ENCODE data around the gene UBA7. TPM values are rescaled to one million over a fixed set of nuclear protein-coding genes. Genes with fewer than 3 reads are reported as not detected.
A peak's percentile ranks its signal among the peaks of the same experiment; 100 is the strongest.

The UBA7 gene
- polyA plus RNA-seq, 1 of the 3 experiments (the other 2 are of a cell fraction), result 22.6 TPM

GRCh38 chr3:49802719-49803464, 10.9 kb downstream of the UBA7 start, which contains the start of gene INKA1:
Gene INKA1 (plus strand): TSS chr3:49803261. CDS start chr3:49803393, 132 bp downstream.
- peak within 1 kb of the TSS; percentile 31 to 98; a peak in 3 of 4 replicates for H3K27ac ChIP-seq (ENCODE audit: low read depth in 2 of 2, low read length in 1 of 2)
- H3K9me2 ChIP-seq, result no peaks in the 10 kb centered on the region
- H3K79me2 ChIP-seq (ENCODE audit: insufficient read depth), result no peaks in the 10 kb centered on the region
- peak within 1 kb of the TSS; percentile 95 for H2AFZ ChIP-seq (ENCODE audit: low read depth)
- H3K36me3 ChIP-seq (replicated peaks in 1 of 2; ENCODE audit: control insufficient read depth in 1 of 2, insufficient read depth in 2 of 2, low read length in 1 of 2), result no peaks in the 10 kb centered on the region
- peak; percentile 96 for DNase-seq
- ChIA-PET POLR2A (interaction anchor here (0.6 to 5.0 kb wide), 9 partner anchors 37 to 183 kb away, joined by 3 to 37 read pairs (median 3); partner anchors contain the start of gene RBM6), CTCF (interaction anchor here (0.6 to 17.6 kb wide), 44 partner anchors 9 to 354 kb away, joined by 3 to 386 read pairs (median 6); partner anchors contain the start of genes AMIGO3, CAMKV, GMPPB and IP6K1)
- no peaks in the 10 kb centered on the region for H3K9me3 ChIP-seq
- no peaks in the 10 kb centered on the region for H3F3A ChIP-seq (replicated peaks; ENCODE audit: insufficient read depth)
- peaks cover 16 to 43% of the 10 kb centered on the region in 2 experiments for H3K4me1 ChIP-seq (ENCODE audit: control insufficient read depth in 1 of 2, insufficient read depth in 2 of 2, low read depth in 1 of 2, low read length in 1 of 2)
- under 1% methylated on average over 21 of the region's 71 CpGs for WGBS (ENCODE audit: low lambda C conversion rate)
- no peaks in the 10 kb centered on the region for H3K27me3 ChIP-seq (ENCODE audit: insufficient read depth)
- H3K4me2 ChIP-seq, result peak within 1 kb of the TSS; percentile 95
- H3K4me3 ChIP-seq (ENCODE audit: low read depth in 2 of 2, low read length in 1 of 2), result peak within 1 kb of the TSS; percentile 83 to 94
- H4K20me1 ChIP-seq (ENCODE audit: insufficient read depth), result no peaks in the 10 kb centered on the region
- H3K9ac ChIP-seq, result peak within 1 kb of the TSS; percentile 73; the same call in 1 of the 2 replicates
- TF ChIP-seq SIN3A (IDR thresholded peaks at IDR 0.05; ENCODE audit: borderline replicate concordance, low read depth, low read length), result peak; percentile 79; the same call in 1 of the 2 replicates
- no peak for TF ChIP-seq POLR2AphosphoS5 (IDR thresholded peaks at IDR 0.05; ENCODE audit: low read depth, low read length)
- no peak for TF ChIP-seq JUND (IDR thresholded peaks at IDR 0.05)
- TF ChIP-seq TEAD4 (IDR thresholded peaks at IDR 0.05; ENCODE audit: borderline replicate concordance, insufficient read depth), result no peak
- TF ChIP-seq ELF1 (IDR thresholded peaks at IDR 0.05), result no peak
- peak; percentile 93 for TF ChIP-seq RAD21 (IDR thresholded peaks at IDR 0.05; ENCODE audit: low read length)
- no peak for TF ChIP-seq NRF1 (IDR thresholded peaks at IDR 0.05; ENCODE audit: low read depth, low read length)
- no peak for TF ChIP-seq RXRA (IDR thresholded peaks at IDR 0.05; ENCODE audit: borderline replicate concordance, low read depth)
- peak; percentile 30 for TF ChIP-seq CHD2 (IDR thresholded peaks at IDR 0.05; ENCODE audit: low read length, partially characterized antibody)
- TF ChIP-seq YY1 (IDR thresholded peaks at IDR 0.05; ENCODE audit: low read depth), result no peak
- TF ChIP-seq CTCF (IDR thresholded peaks at IDR 0.05), result peak; percentile 84
- TF ChIP-seq TAF1 (IDR thresholded peaks at IDR 0.05; ENCODE audit: borderline replicate concordance, low read depth, low read length), result no peak; the same call in 1 of the 2 replicates
- TF ChIP-seq MXI1 (IDR thresholded peaks at IDR 0.05; ENCODE audit: low read depth, low read length), result no peak; the same call in 1 of the 2 replicates
- no peak for TF ChIP-seq REST (IDR thresholded peaks at IDR 0.05; ENCODE audit: low read depth, low read length)
- no peak for TF ChIP-seq FOSL2 (IDR thresholded peaks at IDR 0.05; ENCODE audit: borderline replicate concordance, low read depth)
- TF ChIP-seq EP300 (IDR thresholded peaks at IDR 0.05; ENCODE audit: borderline replicate concordance in 1 of 2, low read depth in 1 of 2, low read length in 1 of 2), result no peak
- TF ChIP-seq TCF12 (IDR thresholded peaks at IDR 0.05), result no peak
- TF ChIP-seq MEF2A (IDR thresholded peaks at IDR 0.05; ENCODE audit: borderline replicate concordance, low read depth), result no peak
- TF ChIP-seq FOXJ3 (CRISPR knock-in tag; IDR thresholded peaks at IDR 0.05), result no peak
- no peak for TF ChIP-seq FOXM1 (IDR thresholded peaks at IDR 0.05; ENCODE audit: low read depth)
- TF ChIP-seq GATA2 (CRISPR knock-in tag; IDR thresholded peaks at IDR 0.05), result no peak
- no peak for TF ChIP-seq GABPA (IDR thresholded peaks at IDR 0.05; ENCODE audit: low read depth)
- TF ChIP-seq EZH2phosphoT487 (IDR thresholded peaks at IDR 0.05; ENCODE audit: borderline replicate concordance, low read depth), result no peak
- no peak for TF ChIP-seq PBX3 (IDR thresholded peaks at IDR 0.05)
- 0 out of 2 replicates have a peak, but pooled peaks have one; percentile 12 for TF ChIP-seq NFIC (IDR thresholded peaks at IDR 0.05; ENCODE audit: borderline replicate concordance)
- TF ChIP-seq IRF3 (IDR thresholded peaks at IDR 0.05; ENCODE audit: low read depth, low read length), result no peak
- TF ChIP-seq RCOR1 (IDR thresholded peaks at IDR 0.05; ENCODE audit: low read length), result no peak

Data from SK-N-SH (cell line).